ENCODE results near the gene STIP1.

Gene STIP1

GRCh38 chr11:64232182-64232966, 46.4 kb downstream of the STIP1 start:
- peaks cover 1% of the 10 kb centered on the region for H3K4me1 ChIP-seq

GRCh38 chr11:64232967-64233315, 47.0 kb downstream of the STIP1 start:
- no peaks in the 10 kb centered on the region for H3K4me1 ChIP-seq
- TF ChIP-seq CTCF (IDR thresholded peaks at IDR 0.05), result no peak
- no peak overlapping the region for H3K4me3 ChIP-seq (ENCODE audit: low read depth, low read length)
- no peaks in the 10 kb centered on the region for H3K27me3 ChIP-seq (ENCODE audit: control insufficient read depth, insufficient read depth, low read length)
- no peaks in the 10 kb centered on the region for H3K36me3 ChIP-seq (ENCODE audit: control insufficient read depth, insufficient read depth, low read length)
- no peaks in the 10 kb centered on the region for H3K79me2 ChIP-seq
- H2AFZ ChIP-seq, result no peak overlapping the region
- no peak overlapping the region for H3K4me2 ChIP-seq (ENCODE audit: low read length)
- no peak overlapping the region for H3K9ac ChIP-seq
- H3K9me3 ChIP-seq (ENCODE audit: control insufficient read depth, low read length), result no peaks in the 10 kb centered on the region
- H3K27ac ChIP-seq, result no peak overlapping the region

More at GRCh38 chr11:64232182-64232966, 46.4 kb downstream of the STIP1 start:
- no peak overlapping the region for H3K9ac ChIP-seq
- H3K27me3 ChIP-seq (ENCODE audit: control insufficient read depth, insufficient read depth, low read length), result no peaks in the 10 kb centered on the region
- H3K27ac ChIP-seq, result no peak overlapping the region
- no peaks in the 10 kb centered on the region for H3K79me2 ChIP-seq
- no peak overlapping the region for H3K4me3 ChIP-seq (ENCODE audit: low read depth, low read length)
- no peak overlapping the region for H2AFZ ChIP-seq
- no peak for TF ChIP-seq CTCF (IDR thresholded peaks at IDR 0.05)
- H3K36me3 ChIP-seq (ENCODE audit: control insufficient read depth, insufficient read depth, low read length), result no peaks in the 10 kb centered on the region
- no peak overlapping the region for H3K4me2 ChIP-seq (ENCODE audit: low read length)
- no peaks in the 10 kb centered on the region for H3K9me3 ChIP-seq (ENCODE audit: control insufficient read depth, low read length)

DNA sequence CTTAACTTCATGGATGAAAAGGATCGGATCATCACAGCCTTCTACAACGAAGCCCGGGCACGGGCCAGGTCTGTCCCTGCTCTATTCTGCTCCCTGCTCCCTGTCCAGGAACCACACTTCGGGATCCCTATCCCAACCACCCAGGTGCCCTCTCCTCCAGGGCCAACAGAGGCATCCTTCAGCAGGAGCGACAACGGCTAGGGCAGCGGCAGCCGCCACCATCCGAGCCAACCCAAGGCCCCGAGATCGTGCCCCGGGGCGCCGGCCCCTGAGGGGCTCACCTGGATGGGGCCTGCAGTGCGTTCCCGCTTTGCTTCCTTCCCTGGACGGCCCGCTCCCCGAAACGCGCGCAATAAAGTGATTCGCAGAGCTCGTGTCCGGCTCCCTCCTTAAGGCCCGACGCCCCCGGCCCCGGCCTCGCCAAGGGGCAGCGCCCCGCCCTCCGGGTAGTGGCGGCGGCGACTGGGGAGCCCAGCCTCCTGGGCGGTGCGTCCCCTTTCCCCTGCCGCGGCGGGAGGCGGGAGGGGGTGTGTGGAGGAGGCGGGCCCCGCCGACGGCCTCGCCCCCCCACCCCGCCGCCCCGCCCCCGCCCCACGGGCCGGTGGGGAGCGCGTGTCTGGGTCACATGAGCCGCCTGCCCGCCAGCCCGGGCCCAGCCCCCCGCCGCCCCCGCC, 48.1 kb downstream of the STIP1 start, which contains the start of gene VEGFB:
VEGFB (plus strand) TSS at position 672 of the 674 bp plus-strand sequence. CDS start 250 bp downstream, outside the sequence.
- Histone ChIP-seq H3K4me1 (no peaks in the 10 kb centered on the region), H3K4me3 (ENCODE audit: low read depth, low read length) (peak within 1 kb of the TSS; percentile 57), H3K9ac (peak within 1 kb of the TSS; percentile 19)

GRCh38 chr11:64234647-64235379, 48.8 kb downstream of the STIP1 start:
- Histone ChIP-seq H3K4me1 (peaks cover 3% of the 10 kb centered on the region), H3K4me2 (ENCODE audit: low read length) (peak overlapping the region; percentile 73)

More for the DNA sequence above, 48.1 kb downstream of the STIP1 start, which contains the start of gene VEGFB:
- H3K36me3 ChIP-seq (ENCODE audit: control insufficient read depth, insufficient read depth, low read length), result no peaks in the 10 kb centered on the region
- peak within 1 kb of the TSS; percentile 56 for H2AFZ ChIP-seq
- peak within 1 kb of the TSS; percentile 73 for H3K4me2 ChIP-seq (ENCODE audit: low read length)
- no peaks in the 10 kb centered on the region for H3K79me2 ChIP-seq
- TF ChIP-seq CTCF (IDR thresholded peaks at IDR 0.05), result no peak
- no peaks in the 10 kb centered on the region for H3K9me3 ChIP-seq (ENCODE audit: control insufficient read depth, low read length)
- no peaks in the 10 kb centered on the region for H3K27me3 ChIP-seq (ENCODE audit: control insufficient read depth, insufficient read depth, low read length)
- H3K27ac ChIP-seq, result peak within 1 kb of the TSS; percentile 65

More at GRCh38 chr11:64234647-64235379, 48.8 kb downstream of the STIP1 start:
- Histone ChIP-seq H3K9me3 (ENCODE audit: control insufficient read depth, low read length) (no peaks in the 10 kb centered on the region), H3K9ac (no peak overlapping the region), H3K27ac (peak overlapping the region; percentile 36), H3K27me3 (ENCODE audit: control insufficient read depth, insufficient read depth, low read length) (no peaks in the 10 kb centered on the region), H3K36me3 (ENCODE audit: control insufficient read depth, insufficient read depth, low read length) (no peaks in the 10 kb centered on the region), H2AFZ (no peak overlapping the region), H3K79me2 (no peaks in the 10 kb centered on the region), H3K4me3 (ENCODE audit: low read depth, low read length) (peak overlapping the region; percentile 57)
- TF ChIP-seq CTCF (IDR thresholded peaks at IDR 0.05), result no peak

All from parathyroid adenoma (tissue), 2 donors.